Kidney (tissue), 14 donors: ENCODE data around the gene TENT5C. TPM values are rescaled to one million over a fixed set of nuclear protein-coding genes. Genes with fewer than 3 reads are reported as not detected.

Experiments
- DNase-seq, 5 donors: peaks; one replicate each; pipeline ENCODE4 v3.0.0-alpha.2; 2013 to 2020
- FAIRE-seq: peaks from 2 replicates; lab custom pipeline; 2012; peaks lifted over from hg19 to GRCh38; lab: Jason Lieb, UNC
- H3K27ac ChIP-seq, 2 donors: one replicate each; pipeline ENCODE4 v1.7.0; 2013; ENCODE audit warnings: low read depth in 2 of 2, low read length in 2 of 2, inconsistent platforms in 1 of 2
- H3K27me3 ChIP-seq: one replicate; pipeline ENCODE4 v1.7.1; 2013; ENCODE audit warnings: low read length, inconsistent platforms; ENCODE audit not compliant: control insufficient read depth, insufficient read depth
- H3K36me3 ChIP-seq, 3 donors: one replicate each; pipeline versions ENCODE4 v1.7.0 to v1.7.1; 2013; ENCODE audit warnings: low read length in 3 of 3, control low read depth in 1 of 3, inconsistent platforms in 1 of 3; ENCODE audit not compliant: insufficient read depth in 3 of 3, control insufficient read depth in 2 of 3
- H3K4me1 ChIP-seq, 3 donors: one replicate each; pipeline versions ENCODE4 v1.7.0 to v1.7.1; 2013; ENCODE audit warnings: low read length in 3 of 3, inconsistent platforms in 1 of 3, low read depth in 1 of 3; ENCODE audit not compliant: control insufficient read depth in 2 of 3, insufficient read depth in 2 of 3
- H3K4me3 ChIP-seq, 3 donors: one replicate each; pipeline versions ENCODE4 v1.7.0 to v1.8.1; 2013; ENCODE audit warnings: low read length in 3 of 3, control low read depth in 1 of 3, inconsistent platforms in 1 of 3
- H3K9ac ChIP-seq, 3 donors: one replicate each; pipeline versions ENCODE4 v1.7.0 to v1.7.1; 2013; ENCODE audit warnings: low read length in 3 of 3, control low read depth in 1 of 3, inconsistent platforms in 1 of 3
- H3K9me3 ChIP-seq, 3 donors: one replicate each; pipeline versions ENCODE4 v1.7.0 to v1.7.1; 2013; ENCODE audit warnings: low read length in 3 of 3, control low read depth in 1 of 3, inconsistent platforms in 1 of 3; ENCODE audit not compliant: control insufficient read depth in 2 of 3, insufficient read depth in 1 of 3
- intact Hi-C: fragments of 100-400 bp; cut with DNase I; formaldehyde crosslinking; loops from one replicate; pipeline ENCODE4 v1.11.1; 2022
- polyA plus RNA-seq: library from polyadenylated mRNA; stranded (reverse); fragments of 350-450 nt; fragmentation: Illumina TruSeq; extraction: RNeasy Lipid Tissue Mini Kit (QIAGEN cat#74804); gene quantifications from one replicate; pipeline ENCODE4 v1.2.3, GENCODE V29; 2014; ENCODE audit warnings: low read depth, low replicate concordance; ENCODE audit not compliant: insufficient read depth
- total RNA-seq: library from RNA; stranded (reverse); fragmentation: NEBNext Ultra II Directional; extraction: Animal tissue kit (Norgen Biotek cat#: 25700); gene quantifications from one replicate; pipeline ENCODE4 v1.2.1, GENCODE V29; 2021
- TF ChIP-seq, protein P1 (sequence below): IDR thresholded peaks from 3 replicates; pipeline ENCODE4 v1.5.1; 2012; ENCODE audit warnings: mild to moderate bottlenecking, moderate library complexity, borderline replicate concordance; ENCODE audit not compliant: insufficient read depth; ENCODE audit errors: extremely low read depth
- donor health status: control.
- donor health status: control.
- donor health status: control.
- donor health status: control.
- donor health status: control.
- donor health status: DM: yes; HTN: yes; CAD: no.
- donor health status: Normal renal cell carcinoma (clear cell type).

The TENT5C gene
- total and polyA plus RNA-seq, 2 donors from 2014 or later: 6.1 to 22.2 TPM

GRCh38 chr1:117634631-117635030 is 28.8 kb downstream of the TENT5C start:
- FAIRE-seq: no peak
- Histone ChIP-seq H3K9me3 (no peaks in the 10 kb centered on the region), H3K27me3 (no peaks in the 10 kb centered on the region), H3K9ac (no peak overlapping the region), H3K4me1 (peaks cover 0 to 13% (median 11%) of the 10 kb centered on the region in 3 donors), H3K36me3 (no peaks in the 10 kb centered on the region), H3K4me3 (no peak overlapping the region), H3K27ac (no peak overlapping the region)
- TF ChIP-seq, protein P1, sequence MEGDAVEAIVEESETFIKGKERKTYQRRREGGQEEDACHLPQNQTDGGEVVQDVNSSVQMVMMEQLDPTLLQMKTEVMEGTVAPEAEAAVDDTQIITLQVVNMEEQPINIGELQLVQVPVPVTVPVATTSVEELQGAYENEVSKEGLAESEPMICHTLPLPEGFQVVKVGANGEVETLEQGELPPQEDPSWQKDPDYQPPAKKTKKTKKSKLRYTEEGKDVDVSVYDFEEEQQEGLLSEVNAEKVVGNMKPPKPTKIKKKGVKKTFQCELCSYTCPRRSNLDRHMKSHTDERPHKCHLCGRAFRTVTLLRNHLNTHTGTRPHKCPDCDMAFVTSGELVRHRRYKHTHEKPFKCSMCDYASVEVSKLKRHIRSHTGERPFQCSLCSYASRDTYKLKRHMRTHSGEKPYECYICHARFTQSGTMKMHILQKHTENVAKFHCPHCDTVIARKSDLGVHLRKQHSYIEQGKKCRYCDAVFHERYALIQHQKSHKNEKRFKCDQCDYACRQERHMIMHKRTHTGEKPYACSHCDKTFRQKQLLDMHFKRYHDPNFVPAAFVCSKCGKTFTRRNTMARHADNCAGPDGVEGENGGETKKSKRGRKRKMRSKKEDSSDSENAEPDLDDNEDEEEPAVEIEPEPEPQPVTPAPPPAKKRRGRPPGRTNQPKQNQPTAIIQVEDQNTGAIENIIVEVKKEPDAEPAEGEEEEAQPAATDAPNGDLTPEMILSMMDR: no peak
- intact Hi-C loops: no loop called here
- DNase-seq: no peak

- FAIRE-seq (no peak), DNase-seq (no peak)
- no peaks in the 10 kb centered on the region for H3K36me3 ChIP-seq
- no peak overlapping the region for H3K4me3 ChIP-seq
- peaks cover 0 to 13% (median 11%) of the 10 kb centered on the region in 3 donors for H3K4me1 ChIP-seq
- H3K9ac ChIP-seq: no peak overlapping the region
- TF ChIP-seq, protein P1: no peak
- intact Hi-C loops: no loop called here
- no peaks in the 10 kb centered on the region for H3K9me3 ChIP-seq
- H3K27me3 ChIP-seq: no peaks in the 10 kb centered on the region
- no peak overlapping the region for H3K27ac ChIP-seq
Observed at GRCh38 chr1:117635805-117636204, 30.0 kb downstream of the TENT5C start.

DNA sequence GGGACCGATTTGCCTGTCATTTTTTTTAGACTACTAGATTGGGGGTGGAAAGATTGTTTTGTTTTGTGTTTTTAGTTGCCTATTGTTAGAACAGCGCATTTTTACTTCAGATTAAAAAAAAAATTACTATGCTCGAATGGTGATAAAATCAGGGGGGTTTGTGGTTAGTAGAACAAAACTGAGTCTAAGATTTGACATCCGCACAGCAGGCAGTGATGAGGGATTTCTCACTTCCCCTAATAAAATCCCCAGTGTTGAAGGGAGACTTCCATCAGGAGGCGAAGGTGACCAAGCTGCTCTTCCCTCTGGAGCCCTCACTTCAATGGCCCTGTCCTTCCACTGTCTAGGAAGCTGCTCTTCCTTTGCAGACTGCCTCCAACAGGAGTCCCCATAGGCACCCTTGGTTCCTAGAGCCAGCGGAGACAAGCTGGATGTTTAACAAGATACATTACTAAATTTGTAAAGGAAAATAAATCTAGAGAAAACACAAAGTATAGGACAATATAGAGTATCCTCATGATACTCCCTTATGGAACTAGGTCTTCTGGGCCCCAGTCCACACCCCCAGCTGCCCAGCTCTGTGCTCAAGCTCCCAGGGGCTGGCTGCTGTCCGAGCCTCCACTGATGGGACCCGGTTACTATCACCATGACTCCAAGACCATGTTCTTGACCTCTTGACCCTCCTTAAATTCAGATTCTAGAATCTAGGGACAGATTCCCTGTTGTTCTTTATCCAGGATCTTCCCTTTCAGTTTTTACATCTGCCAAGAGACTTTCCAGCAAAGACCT is 31.0 kb downstream of the TENT5C start:
- DNase-seq (no peak), FAIRE-seq (no peak)
- H3K9me3 ChIP-seq: no peaks in the 10 kb centered on the region
- H3K9ac ChIP-seq: no peak overlapping the region
- intact Hi-C loops: no loop called here
- H3K36me3 ChIP-seq: no peaks in the 10 kb centered on the region
- peaks cover 0 to 12% (median 11%) of the 10 kb centered on the region in 3 donors for H3K4me1 ChIP-seq
- H3K4me3 ChIP-seq: no peak overlapping the region
- H3K27ac ChIP-seq: no peak overlapping the region
- TF ChIP-seq, protein P1: no peak
- H3K27me3 ChIP-seq: no peaks in the 10 kb centered on the region
